Measurements from ENCODE around the gene FDPS.

- no peak for TF ChIP-seq CTCF (IDR thresholded peaks at IDR 0.05)
- no peak for TF ChIP-seq EZH2 (IDR thresholded peaks at IDR 0.05)
Observed at GRCh38 chr1:155360051-155360450, 51.4 kb downstream of the FDPS start.

Measured in neural progenitor cell (in vitro differentiated cells).